Right atrium auricular region (tissue), 2 donors: ENCODE measurements around the gene NHS. TPM values are rescaled to one million over a fixed set of nuclear protein-coding genes. Genes with fewer than 3 reads are reported as not detected.

Experiments used
- DNase-seq: peaks from one replicate; pipeline ENCODE4 v3.0.0-alpha.2; 2019; ENCODE audit warnings: low spot score
- H3K27ac ChIP-seq, 2 donors: fragments of 200-600 bp; sonication (generic); 1 replicate in 1 of 2; 2 replicates in 1 of 2; pipeline ENCODE4 v1.5.1; 2016 to 2019
- H3K27me3 ChIP-seq, 2 donors: fragments of 200-600 bp; sonication (generic); one replicate each; pipeline versions ENCODE4 v1.5.1 to v1.6.0; 2017 to 2019
- H3K36me3 ChIP-seq: fragments of 200-600 bp; sonication (generic); one replicate; pipeline ENCODE4 v1.5.1; 2016
- H3K4me1 ChIP-seq, 2 donors: fragments of 200-600 bp; sonication (generic); one replicate each; pipeline versions ENCODE4 v1.5.1 to v1.6.0; 2017 to 2019
- H3K4me3 ChIP-seq, 2 donors: fragments of 200-600 bp; sonication (generic); 1 replicate in 1 of 2; 2 replicates in 1 of 2; pipeline ENCODE4 v1.5.1; 2017 to 2019; ENCODE audit warnings: mild to moderate bottlenecking in 1 of 2, moderate library complexity in 1 of 2
- H3K9me3 ChIP-seq, 2 donors: fragments of 200-600 bp; sonication (generic); one replicate each; pipeline ENCODE4 v1.5.1; 2019
- total RNA-seq, 2 donors: library from RNA; depleted of rRNA; stranded (reverse); fragments of >200 nt; gene quantifications; one replicate each; pipeline ENCODE4 v1.1.0, GENCODE V29; 2016
- TF ChIP-seq, protein P1 (sequence below), 2 donors: fragments of 200-600 bp; sonication (generic); IDR thresholded peaks; one replicate each; pipeline ENCODE4 v1.5.1; 2019; ENCODE audit warnings: antibody characterized with exemption in 2 of 2

The NHS gene
- total RNA-seq, 2 donors from 2014 or later: 0.59 to 2.0 TPM

- no peak for DNase-seq
- no peaks in the 10 kb centered on the region for H3K27me3 ChIP-seq
- TF ChIP-seq, protein P1, sequence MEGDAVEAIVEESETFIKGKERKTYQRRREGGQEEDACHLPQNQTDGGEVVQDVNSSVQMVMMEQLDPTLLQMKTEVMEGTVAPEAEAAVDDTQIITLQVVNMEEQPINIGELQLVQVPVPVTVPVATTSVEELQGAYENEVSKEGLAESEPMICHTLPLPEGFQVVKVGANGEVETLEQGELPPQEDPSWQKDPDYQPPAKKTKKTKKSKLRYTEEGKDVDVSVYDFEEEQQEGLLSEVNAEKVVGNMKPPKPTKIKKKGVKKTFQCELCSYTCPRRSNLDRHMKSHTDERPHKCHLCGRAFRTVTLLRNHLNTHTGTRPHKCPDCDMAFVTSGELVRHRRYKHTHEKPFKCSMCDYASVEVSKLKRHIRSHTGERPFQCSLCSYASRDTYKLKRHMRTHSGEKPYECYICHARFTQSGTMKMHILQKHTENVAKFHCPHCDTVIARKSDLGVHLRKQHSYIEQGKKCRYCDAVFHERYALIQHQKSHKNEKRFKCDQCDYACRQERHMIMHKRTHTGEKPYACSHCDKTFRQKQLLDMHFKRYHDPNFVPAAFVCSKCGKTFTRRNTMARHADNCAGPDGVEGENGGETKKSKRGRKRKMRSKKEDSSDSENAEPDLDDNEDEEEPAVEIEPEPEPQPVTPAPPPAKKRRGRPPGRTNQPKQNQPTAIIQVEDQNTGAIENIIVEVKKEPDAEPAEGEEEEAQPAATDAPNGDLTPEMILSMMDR (IDR thresholded peaks at IDR 0.05): no peak
- H3K9me3 ChIP-seq: peaks cover 8 to 19% of the 10 kb centered on the region in 2 donors
- no peaks in the 10 kb centered on the region for H3K4me1 ChIP-seq
- no peaks in the 10 kb centered on the region for H3K36me3 ChIP-seq
- no peak overlapping the region for H3K27ac ChIP-seq
- no peak overlapping the region for H3K4me3 ChIP-seq
Observed at GRCh38 chrX:17511556-17511955, 136.6 kb downstream of the NHS start.

DNA sequence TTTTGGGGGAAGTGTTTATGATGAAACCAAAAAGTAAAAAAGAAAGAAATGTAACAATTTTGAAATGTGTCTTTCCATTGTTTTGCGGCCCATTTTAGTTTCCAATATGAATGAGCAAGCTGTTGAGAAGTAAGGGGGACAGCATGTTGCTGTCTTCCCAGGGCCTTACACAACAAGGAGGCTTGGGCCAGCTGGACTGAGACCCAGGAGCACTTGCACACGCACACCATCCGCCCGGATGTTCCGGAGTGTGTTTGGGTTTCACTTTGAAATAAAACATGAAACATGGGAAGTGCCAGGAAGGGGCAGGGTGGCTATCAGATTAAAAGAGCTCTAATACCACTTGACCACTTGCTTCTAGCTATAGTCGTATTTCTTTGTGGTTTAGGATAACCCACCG lies 144.4 kb downstream of the NHS start:
- TF ChIP-seq, protein P1 (IDR thresholded peaks at IDR 0.05): no peak
- Histone ChIP-seq H3K36me3 (no peaks in the 10 kb centered on the region), H3K4me1 (peaks cover 0 to 7% of the 10 kb centered on the region in 2 donors), H3K27ac (peak overlapping the region in 1 of 2 donors; percentile 51), H3K9me3 (no peaks in the 10 kb centered on the region), H3K4me3 (no peak overlapping the region), H3K27me3 (peaks cover 0 to 3% of the 10 kb centered on the region in 2 donors)
- peak; percentile 81 for DNase-seq

DNA sequence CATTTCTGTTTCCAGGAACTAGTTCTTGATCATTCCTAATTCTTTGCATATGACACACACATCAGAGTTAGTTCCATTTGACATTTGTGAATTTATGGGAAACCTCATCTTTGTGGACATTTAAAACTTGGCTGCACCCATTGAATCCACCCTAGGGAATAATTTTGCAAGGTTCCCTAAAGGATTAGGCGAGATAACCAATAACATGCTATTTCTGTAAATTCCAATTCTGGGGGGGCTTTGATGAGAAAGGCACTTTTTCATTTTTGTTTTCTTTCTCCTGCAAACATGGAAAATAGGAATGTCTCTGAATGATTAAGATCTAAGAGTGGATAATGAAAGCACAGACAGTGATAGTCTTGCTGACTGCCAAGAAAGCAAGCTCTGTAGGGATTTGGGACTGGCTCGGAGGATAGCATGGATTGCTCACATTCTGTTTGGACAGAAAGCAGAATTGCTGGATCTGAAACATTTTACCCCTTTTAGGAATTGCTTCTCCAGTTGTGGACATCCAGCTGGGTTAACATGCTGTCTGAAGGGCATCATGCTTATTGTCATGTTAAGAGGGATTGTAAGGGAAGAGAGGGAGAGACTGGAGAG lies 145.1 kb downstream of the NHS start:
- peaks cover 0 to 3% of the 10 kb centered on the region in 2 donors for H3K27me3 ChIP-seq
- H3K27ac ChIP-seq: no peak overlapping the region
- no peaks in the 10 kb centered on the region for H3K36me3 ChIP-seq
- no peak for DNase-seq
- no peak overlapping the region for H3K4me3 ChIP-seq
- peaks cover 0 to 7% of the 10 kb centered on the region in 2 donors for H3K4me1 ChIP-seq
- H3K9me3 ChIP-seq: no peaks in the 10 kb centered on the region
- TF ChIP-seq, protein P1 (IDR thresholded peaks at IDR 0.05): no peak

- no peak for DNase-seq
- Histone ChIP-seq H3K4me3 (no peak overlapping the region), H3K27ac (no peak overlapping the region), H3K27me3 (peaks cover 0 to 3% of the 10 kb centered on the region in 2 donors), H3K36me3 (no peaks in the 10 kb centered on the region), H3K4me1 (peaks cover 0 to 13% of the 10 kb centered on the region in 2 donors), H3K9me3 (no peaks in the 10 kb centered on the region)
- TF ChIP-seq, protein P1 (IDR thresholded peaks at IDR 0.05): no peak
Observed at GRCh38 chrX:17521871-17522693, 147.1 kb downstream of the NHS start.

- Histone ChIP-seq H3K4me3 (no peak overlapping the region), H3K9me3 (no peaks in the 10 kb centered on the region), H3K27me3 (no peaks in the 10 kb centered on the region), H3K4me1 (peaks cover 0 to 19% of the 10 kb centered on the region in 2 donors), H3K36me3 (no peaks in the 10 kb centered on the region), H3K27ac (no peak overlapping the region)
- DNase-seq: no peak
- TF ChIP-seq, protein P1 (IDR thresholded peaks at IDR 0.05): no peak
Observed at GRCh38 chrX:17525266-17525665, 150.3 kb downstream of the NHS start.
